HCT116 (cell line): ENCODE data around the gene ABCC8.

ENCODE experiments used
- CBX3 ChIP-seq: IDR thresholded peaks from 2 replicates; pipeline ENCODE4 v1.6.1; 2012; ENCODE audit warnings: low read depth
- EGR1 ChIP-seq: IDR thresholded peaks from 2 replicates; pipeline ENCODE4 v1.6.1; 2012; ENCODE audit warnings: low read depth
- ELF1 ChIP-seq: IDR thresholded peaks from 2 replicates; pipeline ENCODE4 v1.6.1; 2012; ENCODE audit warnings: low read depth, borderline replicate concordance
- EZH2 ChIP-seq: fragments of 200-600 bp; sonication (generic); IDR thresholded peaks from 2 replicates; pipeline ENCODE4 v1.6.1; 2017; ENCODE audit warnings: antibody characterized with exemption, mixed run types
- POLR2A ChIP-seq: IDR thresholded peaks from 2 replicates; pipeline ENCODE4 v1.7.0; 2011; ENCODE audit warnings: borderline replicate concordance; ENCODE audit not compliant: insufficient read depth, insufficient read length; ENCODE audit errors: extremely low read depth
- POLR2AphosphoS5 ChIP-seq: IDR thresholded peaks from 2 replicates; pipeline ENCODE4 v1.6.1; 2011; ENCODE audit warnings: mild to moderate bottlenecking, low read depth, low read length, moderate library complexity
- RAD21 ChIP-seq: IDR thresholded peaks from 2 replicates; pipeline ENCODE4 v1.6.1; 2012; ENCODE audit warnings: low read depth, mild to moderate bottlenecking
- SP1 ChIP-seq: IDR thresholded peaks from 2 replicates; pipeline ENCODE4 v1.6.1; 2012; ENCODE audit warnings: low read depth
- TCF7L2 ChIP-seq: IDR thresholded peaks from 2 replicates; pipeline ENCODE4 v1.7.0; 2011; ENCODE audit warnings: borderline replicate concordance, inconsistent platforms; ENCODE audit not compliant: insufficient read depth, insufficient read length; ENCODE audit errors: extremely low read depth
- YY1 ChIP-seq: IDR thresholded peaks from 2 replicates; pipeline ENCODE4 v1.6.1; 2011; ENCODE audit warnings: low read length, low read depth, moderate library complexity, mild to moderate bottlenecking; ENCODE audit not compliant: insufficient replicate concordance; ENCODE audit errors: extremely low read depth
- ZFX ChIP-seq: fragments of 450-650 bp; IDR thresholded peaks from 2 replicates; pipeline ENCODE4 v1.6.1; 2017
- TF ChIP-seq, protein P1 (sequence below): IDR thresholded peaks from 2 replicates; pipeline ENCODE4 v1.6.1; 2012
- TF ChIP-seq, protein P2 (sequence below), 3 experiments: fragments of 200-600 bp in 1 of 3; sonication (generic) in 1 of 3; IDR thresholded peaks in 2 of 3; conservative IDR thresholded peaks in 1 of 3; 2 replicates each; pipeline ENCODE4 v1.5.1; 2012 to 2017; ENCODE audit warnings: low read depth in 2 of 3, low read length in 2 of 3, antibody characterized with exemption in 1 of 3, borderline replicate concordance in 1 of 3, control low read depth in 1 of 3, mild to moderate bottlenecking in 1 of 3, mixed read lengths in 1 of 3, mixed run types in 1 of 3, moderate library complexity in 1 of 3; ENCODE audit not compliant: insufficient read depth in 1 of 3
- TF ChIP-seq, protein P3 (sequence below): IDR thresholded peaks from 2 replicates; pipeline ENCODE4 v1.6.1; 2012; ENCODE audit warnings: low read depth

DNA sequence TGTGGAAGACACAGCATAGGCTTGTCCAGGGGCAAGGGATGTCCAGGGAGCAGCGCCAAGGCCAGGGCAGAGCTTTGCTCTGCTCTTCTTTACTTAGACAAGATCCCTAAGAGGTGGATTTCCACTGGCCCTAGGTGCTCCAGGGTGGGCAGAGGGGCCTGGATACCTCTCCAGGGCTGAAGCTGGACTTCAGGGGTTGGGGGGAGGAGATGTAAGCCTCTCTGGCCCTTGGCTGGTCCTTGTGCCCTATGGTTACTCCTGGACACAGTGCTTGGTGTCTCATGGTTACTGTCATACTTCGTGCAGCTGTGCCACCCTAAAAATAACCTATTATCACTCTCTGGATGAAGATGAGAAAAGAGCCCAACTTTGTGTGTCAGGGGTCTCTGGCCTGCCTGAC lies 75.3 kb downstream of the ABCC8 start:
- TF ChIP-seq SP1 (no peak), POLR2A (no peak), EZH2 (no peak), YY1 (no peak), EGR1 (no peak), RAD21 (no peak), POLR2AphosphoS5 (no peak), TCF7L2 (no peak), CBX3 (no peak), ZFX (no peak), ELF1 (no peak)
- TF ChIP-seq, protein P1, sequence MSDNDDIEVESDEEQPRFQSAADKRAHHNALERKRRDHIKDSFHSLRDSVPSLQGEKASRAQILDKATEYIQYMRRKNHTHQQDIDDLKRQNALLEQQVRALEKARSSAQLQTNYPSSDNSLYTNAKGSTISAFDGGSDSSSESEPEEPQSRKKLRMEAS: no peak
- TF ChIP-seq, protein P2, sequence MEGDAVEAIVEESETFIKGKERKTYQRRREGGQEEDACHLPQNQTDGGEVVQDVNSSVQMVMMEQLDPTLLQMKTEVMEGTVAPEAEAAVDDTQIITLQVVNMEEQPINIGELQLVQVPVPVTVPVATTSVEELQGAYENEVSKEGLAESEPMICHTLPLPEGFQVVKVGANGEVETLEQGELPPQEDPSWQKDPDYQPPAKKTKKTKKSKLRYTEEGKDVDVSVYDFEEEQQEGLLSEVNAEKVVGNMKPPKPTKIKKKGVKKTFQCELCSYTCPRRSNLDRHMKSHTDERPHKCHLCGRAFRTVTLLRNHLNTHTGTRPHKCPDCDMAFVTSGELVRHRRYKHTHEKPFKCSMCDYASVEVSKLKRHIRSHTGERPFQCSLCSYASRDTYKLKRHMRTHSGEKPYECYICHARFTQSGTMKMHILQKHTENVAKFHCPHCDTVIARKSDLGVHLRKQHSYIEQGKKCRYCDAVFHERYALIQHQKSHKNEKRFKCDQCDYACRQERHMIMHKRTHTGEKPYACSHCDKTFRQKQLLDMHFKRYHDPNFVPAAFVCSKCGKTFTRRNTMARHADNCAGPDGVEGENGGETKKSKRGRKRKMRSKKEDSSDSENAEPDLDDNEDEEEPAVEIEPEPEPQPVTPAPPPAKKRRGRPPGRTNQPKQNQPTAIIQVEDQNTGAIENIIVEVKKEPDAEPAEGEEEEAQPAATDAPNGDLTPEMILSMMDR (IDR thresholded peaks at IDR 0.05 in 2 of 3, conservative IDR thresholded peaks at IDR 0.05 in 1 of 3; ENCODE audit: borderline replicate concordance in 1 of 3, insufficient read depth in 1 of 3, low read depth in 2 of 3, low read length in 2 of 3): no peak
- TF ChIP-seq, protein P3, sequence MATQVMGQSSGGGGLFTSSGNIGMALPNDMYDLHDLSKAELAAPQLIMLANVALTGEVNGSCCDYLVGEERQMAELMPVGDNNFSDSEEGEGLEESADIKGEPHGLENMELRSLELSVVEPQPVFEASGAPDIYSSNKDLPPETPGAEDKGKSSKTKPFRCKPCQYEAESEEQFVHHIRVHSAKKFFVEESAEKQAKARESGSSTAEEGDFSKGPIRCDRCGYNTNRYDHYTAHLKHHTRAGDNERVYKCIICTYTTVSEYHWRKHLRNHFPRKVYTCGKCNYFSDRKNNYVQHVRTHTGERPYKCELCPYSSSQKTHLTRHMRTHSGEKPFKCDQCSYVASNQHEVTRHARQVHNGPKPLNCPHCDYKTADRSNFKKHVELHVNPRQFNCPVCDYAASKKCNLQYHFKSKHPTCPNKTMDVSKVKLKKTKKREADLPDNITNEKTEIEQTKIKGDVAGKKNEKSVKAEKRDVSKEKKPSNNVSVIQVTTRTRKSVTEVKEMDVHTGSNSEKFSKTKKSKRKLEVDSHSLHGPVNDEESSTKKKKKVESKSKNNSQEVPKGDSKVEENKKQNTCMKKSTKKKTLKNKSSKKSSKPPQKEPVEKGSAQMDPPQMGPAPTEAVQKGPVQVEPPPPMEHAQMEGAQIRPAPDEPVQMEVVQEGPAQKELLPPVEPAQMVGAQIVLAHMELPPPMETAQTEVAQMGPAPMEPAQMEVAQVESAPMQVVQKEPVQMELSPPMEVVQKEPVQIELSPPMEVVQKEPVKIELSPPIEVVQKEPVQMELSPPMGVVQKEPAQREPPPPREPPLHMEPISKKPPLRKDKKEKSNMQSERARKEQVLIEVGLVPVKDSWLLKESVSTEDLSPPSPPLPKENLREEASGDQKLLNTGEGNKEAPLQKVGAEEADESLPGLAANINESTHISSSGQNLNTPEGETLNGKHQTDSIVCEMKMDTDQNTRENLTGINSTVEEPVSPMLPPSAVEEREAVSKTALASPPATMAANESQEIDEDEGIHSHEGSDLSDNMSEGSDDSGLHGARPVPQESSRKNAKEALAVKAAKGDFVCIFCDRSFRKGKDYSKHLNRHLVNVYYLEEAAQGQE: no peak
